Thyroid gland (tissue), 4 donors: ENCODE measurements around the gene MAPT. TPM values are rescaled to one million over a fixed set of nuclear protein-coding genes. Genes with fewer than 3 reads are reported as not detected.
"Not testable (repeated sequence)": the region's sequence is repeated elsewhere in the genome, so short reads cannot be mapped to it uniquely, and the experiment has no call there.

Experiments
- DNase-seq, 2 donors: peaks; one replicate each; pipeline ENCODE4 v3.0.0-alpha.2; 2019
- H3K27ac ChIP-seq, 3 donors: fragments of 200-600 bp; sonication (generic); 1 replicate in 2 of 3; 2 replicates in 1 of 3; pipeline ENCODE4 v1.5.1; 2016 to 2019; ENCODE audit warnings: mild to moderate bottlenecking in 1 of 3, moderate library complexity in 1 of 3
- H3K27me3 ChIP-seq: fragments of 200-600 bp; sonication (generic); one replicate; pipeline ENCODE4 v1.5.1; 2019
- H3K36me3 ChIP-seq, 2 donors: fragments of 200-600 bp; sonication (generic); one replicate each; pipeline ENCODE4 v1.5.1; 2016 to 2019
- H3K4me1 ChIP-seq, 2 donors: fragments of 200-600 bp; sonication (generic); one replicate each; pipeline ENCODE4 v1.5.1; 2017 to 2019
- H3K4me3 ChIP-seq, 3 donors: fragments of 200-600 bp; sonication (generic); replicated peaks in 1 of 3; 1 replicate in 2 of 3; 2 replicates in 1 of 3; pipeline ENCODE4 v1.5.1; 2016; ENCODE audit warnings: mild to moderate bottlenecking in 1 of 3
- H3K9me3 ChIP-seq: fragments of 200-600 bp; sonication (generic); one replicate; pipeline ENCODE4 v1.5.1; 2017
- POLR2A ChIP-seq, 2 donors: fragments of 450-650 bp; IDR thresholded peaks; one replicate each; pipeline ENCODE4 v1.6.1; 2017; ENCODE audit warnings: antibody characterized with exemption in 2 of 2, mild to moderate bottlenecking in 2 of 2, moderate library complexity in 1 of 2
- WGBS, 2 donors: methylation state at CpG; one replicate each; pipeline ENCODE4 v1.1.5; 2017; 5-methylcytosine and 5-hydroxymethylcytosine counted together
- intact Hi-C: fragments of 100-400 bp; cut with DNase I; formaldehyde crosslinking; loops from one replicate; pipeline ENCODE4 v1.15.1; 2023
- total RNA-seq, 4 donors: library from RNA; depleted of rRNA; stranded (reverse); fragments of >200 nt; gene quantifications; one replicate each; pipeline ENCODE4 v1.2.3, GENCODE V29; 2016
- TF ChIP-seq, protein P1 (sequence below), 6 experiments: fragments of 200-600 bp in 3 of 6; fragments of 450-650 bp in 3 of 6; sonication (generic) in 3 of 6; IDR thresholded peaks; one replicate each; pipeline ENCODE4 v1.5.1; 2016 to 2019; ENCODE audit warnings: antibody characterized with exemption in 6 of 6, mild to moderate bottlenecking in 2 of 6, inconsistent platforms in 1 of 6, moderate library complexity in 1 of 6

MAPT gene
- total RNA-seq, 4 donors from 2014 or later = 0.54 to 1.8 (median 0.92) TPM

DNA sequence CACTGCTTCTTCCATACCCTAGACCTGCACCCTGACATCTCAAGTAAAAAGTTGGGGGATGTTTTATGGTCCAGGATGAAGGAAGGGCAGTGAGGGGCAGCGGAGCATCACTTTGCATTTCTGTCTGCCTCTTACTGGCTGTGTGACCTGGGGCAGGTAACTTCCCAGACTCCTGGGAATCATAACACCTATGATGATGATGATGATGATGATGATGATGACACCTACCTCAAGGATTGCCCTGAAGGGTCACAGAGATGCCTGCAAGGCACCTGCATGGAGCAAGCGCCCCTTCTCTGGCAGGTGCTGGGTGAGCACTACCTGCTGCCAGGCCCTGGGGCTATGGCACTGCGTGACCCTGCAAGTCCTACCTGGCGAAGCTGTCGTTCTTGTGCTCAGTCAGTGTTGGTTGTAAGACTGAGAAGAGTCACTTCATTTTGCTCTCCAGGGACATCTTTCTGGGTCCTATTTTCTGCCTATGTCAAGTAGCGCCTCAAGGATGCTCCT, 58.5 kb downstream of the MAPT start:
- Histone ChIP-seq H3K27me3 (no peaks in the 10 kb centered on the region), H3K9me3 (no peaks in the 10 kb centered on the region), H3K4me1 (peaks cover 0 to 11% of the 10 kb centered on the region in 2 donors), H3K4me3 (no peak overlapping the region), H3K27ac (no peak overlapping the region), H3K36me3 (no peaks in the 10 kb centered on the region)
- DNase-seq = no peak
- no peak for TF ChIP-seq POLR2A (IDR thresholded peaks at IDR 0.05)
- TF ChIP-seq, protein P1, sequence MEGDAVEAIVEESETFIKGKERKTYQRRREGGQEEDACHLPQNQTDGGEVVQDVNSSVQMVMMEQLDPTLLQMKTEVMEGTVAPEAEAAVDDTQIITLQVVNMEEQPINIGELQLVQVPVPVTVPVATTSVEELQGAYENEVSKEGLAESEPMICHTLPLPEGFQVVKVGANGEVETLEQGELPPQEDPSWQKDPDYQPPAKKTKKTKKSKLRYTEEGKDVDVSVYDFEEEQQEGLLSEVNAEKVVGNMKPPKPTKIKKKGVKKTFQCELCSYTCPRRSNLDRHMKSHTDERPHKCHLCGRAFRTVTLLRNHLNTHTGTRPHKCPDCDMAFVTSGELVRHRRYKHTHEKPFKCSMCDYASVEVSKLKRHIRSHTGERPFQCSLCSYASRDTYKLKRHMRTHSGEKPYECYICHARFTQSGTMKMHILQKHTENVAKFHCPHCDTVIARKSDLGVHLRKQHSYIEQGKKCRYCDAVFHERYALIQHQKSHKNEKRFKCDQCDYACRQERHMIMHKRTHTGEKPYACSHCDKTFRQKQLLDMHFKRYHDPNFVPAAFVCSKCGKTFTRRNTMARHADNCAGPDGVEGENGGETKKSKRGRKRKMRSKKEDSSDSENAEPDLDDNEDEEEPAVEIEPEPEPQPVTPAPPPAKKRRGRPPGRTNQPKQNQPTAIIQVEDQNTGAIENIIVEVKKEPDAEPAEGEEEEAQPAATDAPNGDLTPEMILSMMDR (IDR thresholded peaks at IDR 0.05) = no peak
- intact Hi-C loops = no loop called here
- WGBS, 2 donors = 89 to 98% methylated on average over 6 of the region's 6 CpGs

DNA sequence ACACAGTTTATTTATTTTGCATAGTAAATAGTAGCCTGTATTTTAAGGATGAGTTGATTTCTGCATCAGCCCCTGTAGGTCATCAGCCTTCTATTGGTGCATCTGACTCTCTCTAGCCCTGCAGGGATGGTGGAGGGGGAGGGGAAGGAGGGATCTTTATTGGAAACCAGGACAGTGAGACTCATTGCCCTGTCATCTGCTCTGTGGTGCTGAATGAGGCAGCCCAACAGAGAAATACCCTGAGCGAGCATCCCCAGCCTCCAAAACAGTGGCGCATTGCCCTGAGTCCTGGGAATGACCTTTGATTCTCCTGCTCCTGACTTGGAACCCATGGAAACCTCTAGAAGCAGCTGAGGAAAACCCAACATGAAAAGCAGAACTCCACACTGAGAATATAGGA, 59.2 kb downstream of the MAPT start:
- TF ChIP-seq, protein P1 (IDR thresholded peaks at IDR 0.05) = no peak
- no peak for TF ChIP-seq POLR2A (IDR thresholded peaks at IDR 0.05)
- Histone ChIP-seq H3K27ac (no peak overlapping the region), H3K4me1 (peaks cover 0 to 8% of the 10 kb centered on the region in 2 donors), H3K4me3 (no peak overlapping the region), H3K36me3 (no peaks in the 10 kb centered on the region), H3K27me3 (no peaks in the 10 kb centered on the region), H3K9me3 (no peaks in the 10 kb centered on the region)
- 81 to 91% methylated on average over 2 of the region's 2 CpGs for WGBS, 2 donors
- DNase-seq = no peak
- intact Hi-C loops = no loop called here

DNA sequence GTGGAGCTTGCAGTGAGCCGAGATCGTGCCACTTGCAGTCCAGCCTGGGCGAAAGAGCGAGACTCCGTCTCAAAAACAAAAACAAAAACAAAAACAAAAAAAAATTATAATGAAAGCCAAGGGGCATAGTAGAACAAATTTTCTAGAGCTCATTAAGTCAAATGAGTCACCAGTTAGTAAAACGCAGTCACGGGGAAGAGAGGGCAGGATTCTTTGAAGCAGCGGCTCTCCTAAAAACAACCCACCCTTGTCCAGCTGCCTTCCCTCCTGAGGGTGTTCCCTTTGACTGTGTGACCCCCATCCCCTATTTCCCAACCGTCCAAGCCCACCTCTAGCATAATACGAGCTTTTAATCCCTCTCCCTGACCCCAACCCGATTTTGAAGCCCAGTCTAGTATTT, 60.6 kb downstream of the MAPT start:
- TF ChIP-seq POLR2A (IDR thresholded peaks at IDR 0.05) = no peak
- TF ChIP-seq, protein P1 (IDR thresholded peaks at IDR 0.05) = no peak
- Histone ChIP-seq H3K4me1 (no peaks in the 10 kb centered on the region), H3K9me3 (no peaks in the 10 kb centered on the region), H3K36me3 (no peaks in the 10 kb centered on the region), H3K27ac (no peak overlapping the region), H3K27me3 (no peaks in the 10 kb centered on the region), H3K4me3 (no peak overlapping the region)
- no peak for DNase-seq
- intact Hi-C loops = no loop called here
- WGBS, 2 donors = 84% methylated on average over 11 of the region's 11 CpGs

DNA sequence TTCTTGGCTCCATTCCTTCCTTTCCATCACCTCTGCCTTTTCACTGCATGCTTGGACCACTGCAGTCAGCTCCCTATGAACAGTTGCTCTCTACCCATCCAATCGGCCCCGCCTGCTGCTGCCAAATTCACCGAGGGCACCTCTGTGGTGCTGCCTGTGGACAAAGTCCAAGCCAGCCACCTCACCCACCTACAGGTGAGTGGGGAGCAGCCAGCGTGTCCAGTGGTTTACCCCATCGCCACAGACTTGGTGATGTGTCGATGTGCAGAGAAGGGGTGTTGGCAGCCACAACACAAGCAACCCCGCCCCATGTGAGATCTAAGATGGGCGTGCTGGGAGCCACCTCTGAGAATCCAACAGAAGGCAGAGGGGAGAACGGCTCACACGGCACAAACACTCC, 61.0 kb downstream of the MAPT start:
- Histone ChIP-seq H3K27ac (no peak overlapping the region), H3K4me3 (no peak overlapping the region), H3K4me1 (no peaks in the 10 kb centered on the region), H3K27me3 (no peaks in the 10 kb centered on the region), H3K36me3 (no peaks in the 10 kb centered on the region), H3K9me3 (no peaks in the 10 kb centered on the region)
- TF ChIP-seq POLR2A (IDR thresholded peaks at IDR 0.05) = no peak
- TF ChIP-seq, protein P1 (IDR thresholded peaks at IDR 0.05) = no peak
- no peak for DNase-seq
- 87 to 96% methylated on average over 10 of the region's 10 CpGs for WGBS, 2 donors
- intact Hi-C loops = no loop called here

DNA sequence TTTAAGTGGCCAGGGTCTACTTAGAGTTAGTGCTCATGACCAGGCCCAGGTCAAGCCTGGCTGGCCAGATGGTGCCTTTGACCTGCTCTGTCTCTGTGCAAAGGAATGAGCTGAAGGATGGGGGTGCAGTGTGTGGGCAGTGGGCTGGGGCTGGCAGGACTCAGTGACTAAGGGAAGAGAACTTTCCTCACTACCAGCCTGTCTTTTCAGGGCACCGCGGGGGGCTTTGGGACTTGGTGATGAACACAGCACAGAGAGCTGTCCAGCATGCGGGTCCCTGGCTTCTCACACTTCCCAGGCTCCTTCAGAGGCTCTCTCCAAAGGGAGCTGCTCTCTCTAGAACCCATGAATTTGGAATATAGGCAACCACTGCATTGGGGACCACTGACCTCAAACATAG, 61.7 kb downstream of the MAPT start:
- H3K36me3 ChIP-seq = no peaks in the 10 kb centered on the region
- no peaks in the 10 kb centered on the region for H3K27me3 ChIP-seq
- intact Hi-C loops = no loop called here
- no peak for DNase-seq
- no peak overlapping the region for H3K27ac ChIP-seq
- no peaks in the 10 kb centered on the region for H3K9me3 ChIP-seq
- H3K4me1 ChIP-seq = no peaks in the 10 kb centered on the region
- 83 to 93% methylated on average over 1 to 3 of the region's 3 CpGs for WGBS, 2 donors
- H3K4me3 ChIP-seq = no peak overlapping the region
- TF ChIP-seq, protein P1 (IDR thresholded peaks at IDR 0.05) = no peak
- no peak for TF ChIP-seq POLR2A (IDR thresholded peaks at IDR 0.05)

DNA sequence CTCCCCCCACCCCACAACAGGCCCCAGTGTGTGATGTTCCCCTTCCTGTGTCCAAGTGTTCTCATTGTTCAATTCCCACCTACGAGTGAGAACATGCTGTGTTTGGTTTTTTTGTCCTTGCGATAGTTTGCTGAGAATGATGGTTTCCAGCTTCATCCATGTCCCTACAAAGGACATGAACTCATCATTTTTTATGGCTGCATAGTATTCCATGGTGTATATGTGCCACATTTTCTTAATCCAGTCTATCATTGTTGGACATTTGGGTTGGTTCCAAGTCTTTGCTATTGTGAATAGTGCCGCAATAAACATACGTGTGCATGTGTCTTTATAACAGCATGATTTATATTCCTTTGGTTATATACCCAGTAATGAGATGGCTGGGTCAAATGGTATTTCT, 62.4 kb downstream of the MAPT start:
- H3K36me3 ChIP-seq, H3K4me1 ChIP-seq, DNase-seq, H3K27me3 ChIP-seq, H3K9me3 ChIP-seq, H3K27ac ChIP-seq, intact Hi-C loops, H3K4me3 ChIP-seq: not testable (repeated sequence)
- WGBS, 2 donors = 96 to 97% methylated on average over 4 of the region's 4 CpGs
